ENCODE measurements around the gene DAB2IP.

DNA sequence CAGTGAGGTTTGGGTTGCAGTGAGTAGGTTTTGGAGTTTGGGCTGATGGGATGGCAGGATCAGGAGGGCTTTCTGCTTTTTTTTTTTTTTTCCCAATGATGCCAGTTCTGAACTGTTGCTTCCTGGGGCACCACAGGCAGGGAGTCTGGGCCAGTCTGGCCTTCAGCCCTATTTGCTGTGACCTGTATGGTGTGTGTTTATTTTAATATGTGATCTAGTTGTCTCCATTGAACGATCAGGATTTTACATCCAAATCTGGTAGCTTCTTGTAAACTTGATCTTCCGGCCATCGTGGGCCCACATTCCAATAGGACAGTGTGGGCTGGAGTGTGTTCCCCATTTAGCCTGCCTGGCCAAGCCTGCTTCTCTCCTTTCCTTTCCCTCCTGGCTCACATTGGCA, 25.8 kb upstream of the DAB2IP start:
- TF ChIP-seq, protein P1, sequence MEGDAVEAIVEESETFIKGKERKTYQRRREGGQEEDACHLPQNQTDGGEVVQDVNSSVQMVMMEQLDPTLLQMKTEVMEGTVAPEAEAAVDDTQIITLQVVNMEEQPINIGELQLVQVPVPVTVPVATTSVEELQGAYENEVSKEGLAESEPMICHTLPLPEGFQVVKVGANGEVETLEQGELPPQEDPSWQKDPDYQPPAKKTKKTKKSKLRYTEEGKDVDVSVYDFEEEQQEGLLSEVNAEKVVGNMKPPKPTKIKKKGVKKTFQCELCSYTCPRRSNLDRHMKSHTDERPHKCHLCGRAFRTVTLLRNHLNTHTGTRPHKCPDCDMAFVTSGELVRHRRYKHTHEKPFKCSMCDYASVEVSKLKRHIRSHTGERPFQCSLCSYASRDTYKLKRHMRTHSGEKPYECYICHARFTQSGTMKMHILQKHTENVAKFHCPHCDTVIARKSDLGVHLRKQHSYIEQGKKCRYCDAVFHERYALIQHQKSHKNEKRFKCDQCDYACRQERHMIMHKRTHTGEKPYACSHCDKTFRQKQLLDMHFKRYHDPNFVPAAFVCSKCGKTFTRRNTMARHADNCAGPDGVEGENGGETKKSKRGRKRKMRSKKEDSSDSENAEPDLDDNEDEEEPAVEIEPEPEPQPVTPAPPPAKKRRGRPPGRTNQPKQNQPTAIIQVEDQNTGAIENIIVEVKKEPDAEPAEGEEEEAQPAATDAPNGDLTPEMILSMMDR (IDR thresholded peaks at IDR 0.05): no peak
- TF ChIP-seq ZFX (IDR thresholded peaks at IDR 0.05; ENCODE audit: borderline replicate concordance): no peak
